Dermis blood vessel endothelial cell (primary cell): ENCODE results near the gene RASAL2. TPM values are rescaled to one million over a fixed set of nuclear protein-coding genes. Genes with fewer than 3 reads are reported as not detected.

ENCODE experiments used
- DNase-seq: peaks from one replicate; pipeline ENCODE4 v3.0.0; 2010
- total RNA-seq: library from RNA; depleted of rRNA; stranded (reverse); fragments of >200 nt; gene quantifications from 2 replicates; pipeline ENCODE4 v1.2.3, GENCODE V29; 2014

The RASAL2 gene
- total RNA-seq, 1 donor from 2014 or later = 32.2 TPM

GRCh38 chr1:178521241-178521640 lies 427.3 kb downstream of the RASAL2 start:
- no peak for DNase-seq

DNA sequence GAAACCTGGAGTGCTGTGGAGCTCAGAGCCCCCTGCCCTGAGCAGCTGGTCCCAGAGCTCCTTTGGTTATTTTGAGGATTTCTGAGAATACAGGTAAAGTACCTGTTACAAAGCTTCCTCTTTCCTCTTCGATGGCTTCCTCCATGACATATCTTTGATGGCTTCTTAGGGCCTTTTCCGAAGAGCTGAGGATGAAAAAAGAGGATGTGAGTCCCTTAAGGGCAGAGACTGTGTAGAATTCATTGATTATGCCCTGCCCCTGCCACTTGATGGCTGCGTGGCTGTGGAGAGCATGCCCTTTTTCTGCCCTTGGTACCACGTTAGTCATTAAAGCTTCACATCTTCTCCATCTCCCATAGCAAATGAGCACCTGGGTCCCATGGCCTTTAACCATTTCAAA lies 433.2 kb downstream of the RASAL2 start:
- DNase-seq = no peak

GRCh38 chr1:178528228-178528952 lies 434.5 kb downstream of the RASAL2 start:
- no peak for DNase-seq

DNA sequence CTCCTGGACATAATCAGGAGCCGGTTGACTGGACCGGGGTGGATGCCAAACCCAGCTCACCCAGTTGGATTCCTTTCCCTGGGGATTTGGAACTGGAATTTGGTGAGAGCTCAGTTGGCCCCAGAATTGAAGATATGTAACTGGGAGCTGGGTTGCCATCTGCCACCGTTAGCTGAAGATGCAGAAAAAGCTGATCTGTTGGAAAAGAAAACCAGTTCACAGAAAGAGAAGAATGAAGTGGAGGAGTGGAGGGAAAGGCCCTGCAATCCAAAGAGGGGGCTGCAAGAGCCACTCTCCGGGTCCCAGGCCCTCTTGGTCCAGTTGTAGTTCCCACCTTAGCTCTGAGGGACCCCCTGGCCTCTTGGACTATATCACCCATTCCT lies 435.0 kb downstream of the RASAL2 start:
- no peak for DNase-seq

DNA sequence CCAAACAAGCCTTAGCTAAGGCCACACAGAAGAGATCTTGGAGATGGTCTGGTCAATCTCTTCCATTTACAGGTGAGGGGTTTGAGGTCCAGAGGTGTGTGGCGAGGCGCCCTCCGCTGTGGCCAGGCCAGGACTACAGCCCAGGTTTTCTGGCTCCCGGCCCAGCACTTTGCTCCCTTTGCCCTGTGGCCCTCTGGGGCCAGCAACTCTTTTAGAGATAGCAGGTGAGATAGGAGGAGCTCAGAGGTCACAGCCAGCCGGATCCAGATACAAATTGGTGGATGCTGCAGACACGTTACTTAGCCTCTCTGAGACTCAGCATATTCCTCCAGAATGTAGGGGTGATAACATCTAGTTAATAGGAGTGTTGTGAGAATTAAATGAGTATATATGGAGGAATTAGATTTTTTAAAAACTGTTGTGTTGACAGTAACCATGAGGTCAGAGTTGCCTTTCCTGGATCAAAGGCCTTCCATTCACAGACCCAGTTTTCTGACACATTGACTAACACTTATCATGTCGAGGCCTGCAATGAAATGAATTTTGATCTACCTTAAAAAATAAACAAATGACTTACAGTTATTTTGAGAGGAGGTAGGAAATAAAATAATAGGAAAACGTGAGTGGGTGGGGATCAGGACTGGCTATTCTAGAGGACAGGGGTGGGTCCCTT lies 435.6 kb downstream of the RASAL2 start:
- DNase-seq = no peak

DNA sequence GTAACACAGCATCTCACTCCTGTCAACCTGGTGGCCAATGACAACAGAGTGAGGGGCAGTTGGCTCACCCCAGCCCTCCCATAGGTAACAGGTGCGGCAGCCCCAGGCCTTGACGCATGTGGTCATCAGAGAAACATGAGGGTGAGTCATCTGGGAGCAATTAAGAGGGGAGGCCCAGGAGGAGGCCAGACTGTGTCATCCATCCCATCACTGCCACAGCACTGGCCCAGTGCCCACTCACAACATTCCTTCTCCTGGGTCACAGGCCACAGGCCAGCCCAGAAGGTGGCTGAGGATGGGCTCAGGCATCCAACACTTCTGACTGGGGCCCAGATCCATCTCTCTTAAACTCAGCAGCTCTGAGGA lies 436.1 kb downstream of the RASAL2 start:
- peak; percentile 42 for DNase-seq

DNA sequence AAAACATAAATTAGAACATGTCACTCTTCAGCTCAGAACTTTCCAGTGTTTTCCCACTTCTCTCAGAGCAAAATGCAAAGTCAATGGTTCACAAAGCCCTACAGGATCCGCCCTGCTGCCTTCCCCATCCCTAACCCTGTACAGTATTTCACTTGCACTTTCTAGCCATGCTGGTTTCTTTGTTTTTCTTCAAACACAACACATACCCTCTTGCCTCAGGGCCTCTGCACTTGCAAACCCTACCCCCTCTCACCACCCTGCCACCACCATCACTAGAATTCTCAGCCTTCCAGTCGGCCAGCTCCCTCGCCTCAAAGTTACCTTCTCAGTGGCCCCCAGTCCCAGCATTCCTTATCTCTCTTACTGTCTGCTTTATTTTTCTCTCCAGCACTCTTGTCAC lies 436.6 kb downstream of the RASAL2 start:
- no peak for DNase-seq

DNA sequence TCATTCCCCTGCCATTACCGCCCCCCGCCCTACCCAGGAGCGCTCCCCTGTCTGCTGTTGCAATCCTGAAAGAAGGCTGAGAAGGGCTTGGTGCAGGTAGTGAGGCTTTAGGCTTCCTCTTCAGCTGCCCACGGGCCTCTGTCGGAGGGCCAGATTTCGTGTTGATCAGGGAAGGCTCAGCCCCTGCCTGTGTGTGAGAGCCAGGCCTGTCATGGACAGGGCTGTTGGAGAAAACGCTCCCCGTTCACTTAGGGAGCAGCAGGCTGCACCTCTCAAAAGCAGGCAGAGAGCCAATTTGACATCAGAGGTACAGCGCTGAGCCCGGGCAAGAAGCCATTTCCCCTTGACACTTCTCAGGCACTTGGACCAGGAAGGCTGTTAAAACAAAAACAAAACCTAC lies 438.0 kb downstream of the RASAL2 start:
- DNase-seq = no peak

DNA sequence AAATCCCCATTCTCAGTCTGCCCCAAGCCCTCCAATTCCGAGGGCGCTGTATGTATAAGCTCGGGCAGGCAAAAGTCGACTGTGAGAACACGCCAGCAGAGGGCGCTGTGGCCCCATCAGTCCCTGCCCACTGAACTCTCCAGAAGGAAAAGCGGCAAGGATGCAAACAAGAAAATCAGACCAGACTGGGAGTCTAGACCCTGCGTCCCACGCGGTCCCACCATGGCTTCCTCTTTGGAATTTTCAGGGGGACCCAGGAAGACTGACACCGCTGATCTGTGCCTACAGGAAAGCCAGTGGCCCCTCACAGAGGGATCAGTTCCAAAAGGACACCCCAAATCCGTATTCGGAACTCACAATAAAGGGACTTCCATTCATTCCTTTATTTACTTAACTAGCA lies 438.5 kb downstream of the RASAL2 start:
- peak; percentile 91 for DNase-seq

- DNase-seq = no peak
These were observed 439.4 kb downstream of the RASAL2 start for GRCh38 chr1:178533121-178533946.

Other genes with a start within 250 kb of the RASAL2 start
- 1.2 and 4.4 TPM in 2 replicates for gene SEC16B, start 124.0 kb upstream of the RASAL2 start, total RNA-seq